Measurements from ENCODE around the gene DMRTA1.

- TF ChIP-seq CTCF (IDR thresholded peaks at IDR 0.05) (no peak), POLR2A (IDR thresholded peaks at IDR 0.05) (no peak)
Measured at GRCh38 chr9:22415941-22416691, 30.5 kb upstream of the DMRTA1 start.
